ENCODE data around the gene LGALS9.

Gene LGALS9

DNA sequence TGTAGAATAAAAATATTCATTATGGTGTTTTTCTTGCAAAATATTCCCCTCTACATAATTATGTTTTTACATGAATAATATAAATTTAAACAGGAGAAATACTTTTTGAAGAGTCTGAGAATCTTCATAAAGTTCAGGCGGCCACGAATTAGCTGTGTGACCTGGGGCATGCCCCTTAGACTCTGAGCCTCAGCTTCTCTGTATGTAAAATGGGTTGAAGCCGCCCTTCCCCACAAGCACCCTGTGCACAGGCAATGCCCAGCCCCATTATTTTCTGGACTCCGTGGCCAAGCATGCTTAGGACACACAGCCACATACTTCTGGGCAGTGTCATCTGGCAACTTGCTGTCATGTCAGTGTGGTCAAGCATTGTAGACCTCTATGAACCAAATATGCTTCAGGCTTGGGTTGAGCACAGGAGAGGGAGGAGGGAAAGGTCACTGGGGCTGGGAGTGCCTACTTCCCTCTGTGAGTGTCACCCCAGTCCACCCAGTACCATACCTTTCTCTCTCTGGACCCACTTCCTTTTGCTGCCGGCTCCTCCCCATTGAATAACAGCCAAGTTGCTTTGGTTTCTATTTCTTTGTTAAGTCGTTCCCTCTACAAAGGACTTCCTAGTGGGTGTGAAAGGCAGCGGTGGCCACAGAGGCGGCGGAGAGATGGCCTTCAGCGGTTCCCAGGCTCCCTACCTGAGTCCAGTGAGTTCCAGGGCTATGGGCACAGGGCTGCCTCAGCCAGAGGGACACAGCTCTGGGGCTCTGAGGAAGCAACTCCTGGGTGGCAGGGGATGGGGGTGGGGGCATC, at the start of gene LGALS9:
LGALS9 (plus strand) TSS at position 582 of the 804 bp plus-strand sequence; CDS start at position 660, 78 bp downstream.
- peak; percentile 76 for DNase-seq

DNA sequence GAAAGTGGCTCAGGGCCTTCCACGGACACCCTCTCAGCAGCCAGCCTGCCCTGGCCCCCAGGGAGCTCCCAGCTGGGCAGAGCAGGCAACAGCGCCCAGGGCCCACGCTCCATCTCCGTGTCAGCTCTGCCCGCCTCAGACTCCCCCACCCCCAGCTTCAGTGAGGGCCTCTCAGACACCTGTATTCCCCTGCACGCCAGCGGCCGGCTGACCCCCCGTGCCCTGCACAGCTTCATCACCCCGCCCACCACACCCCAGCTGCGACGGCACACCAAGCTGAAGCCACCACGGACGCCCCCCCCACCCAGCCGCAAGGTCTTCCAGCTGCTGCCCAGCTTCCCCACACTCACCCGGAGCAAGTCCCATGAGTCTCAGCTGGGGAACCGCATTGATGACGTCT, 48.3 kb upstream of the LGALS9 start:
- peak; percentile 38 for DNase-seq

DNA sequence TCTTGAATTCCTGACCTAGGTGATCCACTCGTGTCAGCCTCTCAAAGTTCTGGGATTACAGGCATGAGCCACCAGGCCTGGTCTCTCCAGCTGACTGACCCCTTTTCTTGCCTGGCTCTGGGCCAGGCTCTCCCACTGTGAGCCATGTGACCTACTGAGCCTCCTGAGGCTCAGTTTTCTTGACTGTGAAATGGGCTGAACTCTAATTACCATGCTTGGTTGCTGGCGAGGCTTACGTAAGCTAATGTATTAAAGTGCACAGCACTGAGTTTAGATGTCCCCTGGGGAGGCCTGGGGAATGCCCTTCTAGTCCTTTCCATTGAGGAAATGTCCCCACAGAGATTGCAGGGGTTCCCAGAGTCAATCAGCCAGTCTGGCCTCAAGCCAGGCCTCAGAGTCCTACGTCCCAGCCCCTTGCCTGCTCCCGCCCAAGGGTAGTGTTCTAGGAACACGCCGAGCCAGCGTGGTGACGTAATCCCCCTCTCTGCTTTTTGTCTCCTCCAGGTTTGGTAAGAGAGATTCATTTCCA, 45.8 kb upstream of the LGALS9 start:
- DNase-seq = no peak

DNA sequence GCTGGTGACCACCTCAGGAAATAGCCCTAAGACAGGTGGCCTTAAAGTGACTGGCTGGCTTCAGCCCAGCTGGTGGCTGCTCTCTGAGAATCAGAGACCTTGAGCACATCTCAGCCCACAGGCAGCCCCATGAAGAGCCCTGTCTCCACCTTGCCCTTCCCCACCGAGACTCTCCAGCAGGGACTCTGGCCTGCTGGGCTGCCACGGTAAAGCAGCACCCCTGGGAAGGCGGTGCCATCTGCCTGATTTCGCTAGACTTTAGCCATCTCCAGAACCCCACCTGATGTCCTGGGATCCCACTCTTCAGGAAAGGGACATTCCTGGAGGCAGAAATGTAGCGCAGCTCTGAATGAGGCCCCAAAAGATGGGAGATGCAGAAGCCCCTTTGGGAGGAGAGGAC, 45.2 kb upstream of the LGALS9 start:
- DNase-seq = no peak

DNA sequence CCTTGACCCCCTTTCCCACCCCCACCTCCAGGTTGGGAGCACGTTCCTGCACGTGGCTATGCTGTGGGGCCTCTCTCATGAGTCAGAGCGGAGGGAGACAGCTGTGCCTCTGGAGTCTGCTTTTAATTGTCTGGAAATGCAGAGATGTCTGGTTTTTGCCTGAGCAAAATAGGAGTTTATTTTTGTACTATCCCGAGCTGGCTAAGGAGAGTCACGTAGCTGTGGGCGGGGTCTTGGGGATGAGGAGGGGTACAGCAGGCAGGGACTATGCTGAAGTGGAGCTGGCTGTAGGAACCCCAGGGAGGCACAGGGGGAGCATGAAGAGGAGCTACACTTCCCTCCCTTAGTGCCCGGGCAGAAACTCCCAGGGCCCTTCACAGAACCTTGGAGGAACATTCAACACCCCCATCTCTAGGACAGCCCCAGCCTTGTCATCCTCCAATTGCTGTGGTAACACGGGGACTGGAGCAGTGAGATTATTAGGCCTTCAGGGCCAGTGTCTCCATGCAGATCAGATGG, 44.7 kb upstream of the LGALS9 start:
- DNase-seq = peak; percentile 91

DNA sequence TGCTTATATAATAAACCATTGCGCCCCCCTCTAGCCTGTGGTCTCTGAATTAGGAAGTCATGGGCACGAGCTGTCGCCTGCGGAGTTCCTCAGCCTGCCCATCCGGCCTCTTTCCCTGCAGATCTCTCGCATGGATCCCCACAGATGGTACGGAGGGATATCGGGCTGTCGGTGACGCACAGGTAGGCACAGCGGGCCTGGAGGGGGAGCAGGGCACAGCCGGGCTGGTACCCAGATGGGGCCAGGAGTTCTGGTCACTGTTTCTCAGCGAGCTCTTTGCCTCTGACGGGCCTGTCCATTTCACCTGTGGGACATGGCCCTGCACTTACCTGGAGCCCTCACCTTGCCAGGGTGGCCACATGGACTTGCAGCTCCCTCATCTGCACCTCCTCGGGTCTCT, 42.6 kb upstream of the LGALS9 start:
- DNase-seq = no peak

DNA sequence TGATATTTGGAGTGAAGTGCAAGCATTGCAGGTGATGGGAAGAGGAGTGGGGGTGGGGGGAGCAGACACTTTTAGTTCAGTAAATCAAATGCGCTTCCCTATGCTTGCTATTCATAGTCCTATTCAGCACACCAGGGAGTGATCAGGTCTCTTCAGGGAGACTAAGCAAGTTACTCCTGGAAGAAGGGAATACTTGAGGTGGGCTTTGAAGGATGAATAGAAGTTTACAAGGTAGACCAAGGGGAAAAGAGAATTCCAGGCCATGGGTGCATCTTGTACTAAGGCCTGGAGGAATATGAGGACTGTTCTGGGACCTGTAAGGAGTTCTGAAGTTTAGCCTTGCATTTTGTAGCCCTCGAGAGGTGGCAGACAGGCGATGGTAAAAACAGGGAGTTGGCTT, 40.1 kb upstream of the LGALS9 start:
- no peak for DNase-seq

DNA sequence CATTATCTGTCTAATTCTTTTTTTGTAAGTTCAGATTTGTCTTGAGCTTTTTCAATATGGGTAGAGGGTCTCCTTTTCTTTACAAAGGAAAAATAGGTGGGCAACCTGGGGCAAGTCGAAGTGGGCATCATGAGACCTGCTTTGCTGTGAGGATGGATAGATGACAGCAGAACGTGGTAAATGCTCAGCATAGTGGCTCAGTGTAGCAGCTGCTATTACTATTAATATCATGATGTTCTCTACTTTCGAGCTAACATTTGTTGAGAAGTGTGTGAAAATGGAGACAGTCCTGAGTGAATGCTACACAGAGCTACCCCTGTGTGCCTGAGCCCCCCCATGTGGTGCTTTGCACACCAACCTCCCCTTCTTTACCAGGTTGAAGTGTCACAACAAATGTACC, 39.0 kb upstream of the LGALS9 start:
- no peak for DNase-seq

DNA sequence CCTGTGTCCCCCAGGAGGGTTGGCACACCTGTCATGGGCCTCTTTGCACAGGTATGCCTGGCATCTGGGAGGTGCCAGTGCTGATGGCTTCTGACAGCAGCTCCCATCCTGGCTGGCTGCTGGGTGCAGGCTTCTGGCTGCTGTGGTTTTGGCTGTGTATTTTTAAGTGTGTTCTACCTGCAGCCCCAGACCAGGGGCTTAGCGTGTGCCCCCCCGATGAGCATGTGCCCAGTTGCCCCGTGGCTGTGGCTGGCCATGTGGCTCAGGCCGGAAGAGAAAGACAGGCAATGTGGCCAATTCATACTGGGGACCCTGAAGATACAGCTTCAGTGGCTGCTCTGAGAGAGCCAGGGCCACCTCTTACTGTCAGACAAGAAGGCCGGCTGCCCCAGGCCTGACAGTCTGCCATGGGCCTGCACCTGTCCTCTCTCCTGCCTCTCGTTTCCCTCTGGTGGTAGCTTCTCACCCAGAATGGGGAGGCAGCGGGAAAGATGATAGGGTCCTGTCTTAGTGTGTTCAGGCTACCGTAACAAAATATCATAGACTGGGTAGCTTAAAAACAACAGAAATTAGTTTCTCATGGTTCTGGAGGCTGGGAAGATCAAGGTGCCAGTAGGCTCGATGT, 37.6 kb upstream of the LGALS9 start:
- no peak for DNase-seq

DNA sequence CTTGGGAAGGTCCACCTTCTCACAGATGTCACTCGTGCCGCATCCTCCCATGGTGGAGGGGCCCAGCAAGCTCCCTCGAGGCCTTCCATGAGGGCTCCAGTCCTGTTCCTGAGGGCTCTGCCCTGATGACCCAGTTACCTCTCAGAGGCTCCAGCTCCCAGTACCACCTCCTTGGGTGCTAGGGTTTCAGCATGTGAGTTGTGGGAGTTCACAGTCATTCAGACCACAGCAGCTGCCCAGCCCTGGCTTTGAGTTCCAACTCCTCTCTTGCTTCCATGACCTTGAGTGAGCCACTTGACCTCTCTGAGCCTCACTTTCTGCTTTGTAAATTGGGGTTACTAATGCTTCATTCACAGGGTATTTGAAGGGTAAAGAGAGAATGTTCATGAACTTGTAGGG, 37.1 kb upstream of the LGALS9 start:
- no peak for DNase-seq

DNA sequence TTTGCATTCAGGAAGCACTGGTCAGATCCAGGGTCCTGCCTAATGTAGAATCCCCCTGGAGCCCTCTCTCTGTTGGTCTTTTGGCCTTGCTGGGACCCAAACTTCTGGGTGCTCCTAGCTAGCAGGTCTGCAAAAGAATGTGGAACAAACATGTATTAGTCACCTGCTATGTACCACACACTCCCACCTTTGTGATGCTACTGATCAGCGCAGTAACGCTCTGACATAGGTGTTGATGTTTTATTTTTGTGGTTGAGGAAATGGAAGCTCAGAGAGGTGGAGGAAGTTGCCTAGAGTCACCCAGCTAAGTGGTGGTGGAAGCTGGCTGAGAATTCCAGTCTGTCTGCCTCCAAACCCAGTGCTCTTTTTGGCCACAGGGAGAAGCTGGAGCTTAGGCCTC, 35.8 kb upstream of the LGALS9 start:
- no peak for DNase-seq

DNA sequence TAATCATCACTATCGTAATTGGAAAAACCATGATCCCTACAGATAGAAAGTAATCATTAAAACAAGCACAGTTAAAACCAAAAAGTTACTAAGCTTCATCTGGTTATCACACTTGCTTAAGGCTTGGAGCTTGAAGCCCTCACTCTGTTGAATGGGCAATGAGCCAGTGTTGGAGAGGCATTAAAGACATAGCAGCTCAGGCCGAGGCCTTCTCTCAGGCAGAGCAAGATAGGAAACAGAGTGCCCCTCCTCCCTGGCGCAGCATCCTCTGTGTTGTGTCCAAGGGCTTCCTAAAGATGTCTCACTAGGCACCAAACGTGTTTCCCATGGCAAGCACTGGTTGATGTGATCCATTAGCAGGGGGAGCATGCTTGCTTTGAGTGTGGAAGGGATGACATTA, 34.9 kb upstream of the LGALS9 start:
- DNase-seq = peak; percentile 90

DNA sequence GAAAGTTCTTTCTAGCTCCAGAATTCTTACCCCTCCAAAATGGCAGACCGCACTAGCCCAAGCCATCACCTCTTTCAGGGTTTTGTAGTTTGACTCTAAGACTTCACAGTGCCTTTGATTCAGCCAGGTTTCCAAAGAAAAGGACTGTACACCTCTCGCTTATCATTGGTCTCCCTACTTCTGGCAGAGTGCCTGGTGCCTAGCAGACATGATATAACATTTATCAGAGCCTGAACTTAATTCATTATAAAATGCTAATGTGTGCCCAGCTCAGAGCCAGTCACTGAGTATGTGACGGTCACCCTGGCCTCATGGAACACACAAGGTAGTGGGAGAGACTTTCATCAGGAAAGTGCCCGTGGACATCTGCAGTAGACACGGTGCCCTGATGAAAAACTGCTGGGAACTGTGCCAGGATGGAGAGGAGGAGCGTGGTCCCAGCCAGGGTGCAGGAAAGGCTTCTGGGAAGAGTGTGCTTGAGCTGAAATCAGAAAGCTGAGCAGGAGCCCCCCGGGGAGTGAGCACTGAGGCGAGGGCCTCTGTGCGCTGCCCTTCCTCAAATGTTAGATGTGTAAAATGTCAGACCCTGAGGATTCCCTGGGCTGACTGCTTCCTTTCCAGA, 34.3 kb upstream of the LGALS9 start:
- peak; percentile 84 for DNase-seq

DNA sequence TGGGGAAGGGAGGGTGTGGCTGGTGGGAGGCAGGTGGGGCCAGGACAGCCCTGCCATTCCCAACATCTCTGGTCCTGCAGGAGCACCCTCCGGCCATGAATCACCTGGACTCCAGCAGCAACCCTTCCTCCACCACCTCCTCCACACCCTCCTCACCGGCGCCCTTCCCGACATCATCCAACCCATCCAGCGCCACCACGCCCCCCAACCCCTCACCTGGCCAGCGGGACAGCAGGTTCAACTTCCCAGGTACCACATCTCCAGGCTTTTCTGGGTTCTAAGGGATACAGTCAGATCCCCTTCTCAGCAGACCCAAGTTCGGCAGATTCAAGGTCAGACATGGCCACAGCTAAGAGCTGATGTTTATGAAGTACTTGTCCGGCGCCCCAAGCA, 33.8 kb upstream of the LGALS9 start:
- no peak for DNase-seq

DNA sequence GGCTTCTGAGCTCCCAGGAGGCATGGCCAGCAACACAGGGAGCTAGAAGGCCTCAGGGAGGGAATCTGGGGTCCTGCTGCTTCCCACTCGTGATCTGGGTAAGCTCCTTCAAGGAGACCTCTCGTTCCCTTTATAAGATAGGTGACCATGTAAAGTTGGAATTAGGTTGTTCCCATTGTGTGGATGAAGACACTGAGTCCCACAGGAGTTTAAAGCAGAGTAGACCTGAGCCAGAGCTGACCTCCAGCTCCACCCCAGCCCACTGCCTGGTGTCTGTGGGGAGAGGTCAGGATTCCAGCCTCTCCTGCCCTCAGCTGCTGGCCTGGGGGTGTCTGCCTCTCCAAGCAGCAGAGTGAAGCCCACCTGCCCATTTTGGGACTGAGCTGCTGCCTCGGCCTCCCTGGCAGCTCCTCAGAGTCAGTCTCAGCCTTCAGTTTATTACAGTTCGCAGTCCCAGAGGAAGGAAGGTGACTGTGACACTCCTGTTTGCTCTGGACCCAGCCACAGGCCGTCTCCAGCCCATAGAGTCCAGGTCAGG, 33.1 kb upstream of the LGALS9 start:
- no peak for DNase-seq

DNA sequence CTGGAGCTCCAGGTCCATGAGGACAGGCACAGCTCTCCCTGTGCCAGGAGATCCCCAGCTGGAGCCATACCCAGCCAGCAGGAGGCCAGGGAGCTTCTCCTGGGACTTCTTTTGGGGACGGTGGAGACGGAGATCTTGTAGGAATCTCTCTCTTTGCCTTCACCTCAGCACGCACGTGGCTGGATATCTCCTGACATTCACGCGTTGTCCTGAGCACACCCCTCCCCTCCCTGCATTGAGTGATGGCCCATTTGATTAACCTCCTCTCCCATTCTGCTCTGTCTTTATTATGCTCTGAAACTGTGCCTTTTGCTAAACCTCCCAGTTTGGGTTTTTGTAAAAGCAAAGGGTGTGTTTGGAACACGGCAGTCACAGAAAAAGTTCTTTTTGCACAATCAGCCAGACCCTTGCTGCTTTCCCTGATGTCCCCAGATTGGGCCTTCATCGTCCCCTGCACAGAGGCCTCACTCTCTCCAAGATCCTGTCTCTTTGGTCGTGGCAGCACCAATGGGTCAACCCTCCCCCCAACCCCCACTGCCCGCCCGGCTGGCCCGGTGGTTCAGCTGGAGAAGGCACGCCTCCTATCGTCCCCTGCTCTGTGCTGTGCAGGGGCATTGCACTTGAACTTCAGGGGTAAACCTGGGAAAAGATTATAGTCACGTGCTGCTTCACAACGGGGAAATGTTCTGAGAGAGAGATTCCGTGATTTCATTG, 32.5 kb upstream of the LGALS9 start:
- peak; percentile 36 for DNase-seq

DNA sequence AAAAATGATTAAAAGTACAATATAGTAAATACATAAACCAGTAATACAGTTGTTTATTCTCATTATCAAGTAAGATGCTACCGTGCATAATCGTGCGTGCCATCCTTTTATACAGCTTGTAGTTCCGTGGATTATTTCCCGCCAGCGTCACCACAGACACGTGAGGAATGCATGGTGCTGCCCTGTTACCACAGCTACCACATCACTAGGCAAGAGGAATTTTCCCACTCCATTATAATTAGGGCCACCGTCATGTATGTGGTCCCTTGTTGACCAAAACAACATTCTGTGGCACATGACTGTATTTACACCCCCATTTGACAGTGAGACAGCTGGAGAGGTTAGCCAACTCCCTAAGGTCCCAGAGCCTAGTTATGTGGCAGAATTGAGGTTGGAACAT, 30.5 kb upstream of the LGALS9 start:
- DNase-seq = no peak

DNA sequence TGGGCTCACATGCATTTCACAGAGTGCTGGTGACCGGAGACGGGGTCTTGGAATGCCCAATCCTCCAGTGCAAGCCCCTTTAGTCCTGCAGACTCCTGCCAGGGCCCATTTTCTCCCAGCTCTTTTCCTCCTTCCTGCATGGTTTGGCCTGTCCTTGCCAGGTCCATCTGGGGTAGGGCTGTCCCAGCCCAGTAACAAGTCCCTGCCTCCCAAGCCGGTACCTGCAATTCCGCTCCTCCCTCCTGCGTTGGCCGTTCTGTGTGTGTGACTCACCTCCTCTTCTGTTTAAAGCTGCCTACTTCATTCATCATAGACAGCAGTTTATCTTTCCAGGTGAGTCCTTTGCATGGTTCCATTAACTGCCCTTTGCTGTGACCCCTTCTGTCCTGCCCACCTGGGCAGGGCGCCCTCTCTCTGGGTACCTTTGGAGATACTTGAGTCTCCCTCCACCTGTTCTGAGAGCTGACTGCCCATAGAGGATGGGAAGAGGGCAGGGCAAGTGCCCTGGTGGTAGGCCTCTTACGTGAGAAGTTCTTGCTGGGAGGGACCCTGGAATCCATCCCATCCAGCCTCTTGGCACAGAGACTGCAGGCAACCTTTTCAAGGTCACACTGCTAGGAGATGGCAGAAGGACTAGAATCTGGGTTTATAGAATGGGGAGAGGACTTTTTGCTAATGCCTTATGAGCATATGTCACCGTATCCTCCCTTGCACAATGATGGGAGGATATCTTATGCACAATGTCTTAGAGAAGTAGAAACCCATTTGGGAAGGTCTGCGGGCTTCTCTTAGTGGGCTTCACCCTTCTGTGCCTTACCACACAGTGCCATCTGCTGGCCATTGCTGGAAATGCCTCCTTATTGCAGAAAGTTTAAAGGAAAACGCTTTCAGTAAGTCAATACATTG, 29.7 kb upstream of the LGALS9 start:
- DNase-seq = peak; percentile 94

DNA sequence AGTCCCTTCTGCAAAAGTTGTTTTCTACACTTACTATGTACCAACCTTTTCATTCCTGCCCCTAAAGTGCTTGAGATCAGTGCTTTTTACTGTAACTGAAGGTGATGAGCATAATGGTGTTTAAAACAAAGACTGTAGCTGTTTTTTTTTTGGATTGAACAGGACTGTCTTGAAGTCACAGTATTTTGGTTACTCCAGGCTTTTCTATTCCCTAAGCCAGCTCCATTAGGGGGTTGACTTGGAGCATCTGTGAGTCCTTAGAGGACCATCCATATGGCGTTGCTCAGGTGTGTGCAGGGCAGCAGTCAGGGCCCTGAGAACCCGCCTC, 29.0 kb upstream of the LGALS9 start:
- no peak for DNase-seq

DNA sequence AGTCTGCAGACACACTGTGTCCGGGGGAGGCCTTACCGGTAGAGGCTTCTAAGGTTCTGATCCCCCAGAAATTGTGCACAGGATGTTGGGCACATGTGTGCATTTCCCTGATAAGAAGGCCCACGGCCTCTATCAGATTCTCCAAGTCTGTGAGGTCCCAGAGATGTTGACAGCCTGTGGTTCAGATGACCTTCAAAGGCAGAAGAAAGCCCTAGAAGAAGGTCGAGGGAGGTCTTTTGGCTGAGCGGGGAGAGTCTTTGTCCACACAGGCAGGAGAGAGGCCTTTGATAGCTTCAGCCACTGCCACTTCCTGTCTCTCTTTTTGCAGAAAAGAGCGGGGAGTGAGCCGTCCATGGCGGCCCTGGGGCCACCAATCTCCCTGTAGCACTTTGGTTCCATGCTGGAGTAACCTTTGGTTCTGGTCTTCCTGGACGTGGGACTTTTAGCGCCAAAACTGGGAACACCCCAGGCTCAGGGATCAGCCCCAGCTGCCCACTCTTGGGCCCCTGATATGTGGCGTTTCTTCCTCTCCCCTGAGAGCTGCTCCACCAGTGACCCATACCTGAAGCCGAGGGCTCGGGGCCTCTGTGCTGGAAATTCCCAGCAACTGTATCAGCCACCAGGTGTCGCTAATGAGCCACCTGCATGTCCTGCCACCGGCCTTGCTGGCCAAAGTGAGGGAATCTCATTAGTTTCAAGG, 28.1 kb upstream of the LGALS9 start:
- peak; percentile 95 for DNase-seq

DNA sequence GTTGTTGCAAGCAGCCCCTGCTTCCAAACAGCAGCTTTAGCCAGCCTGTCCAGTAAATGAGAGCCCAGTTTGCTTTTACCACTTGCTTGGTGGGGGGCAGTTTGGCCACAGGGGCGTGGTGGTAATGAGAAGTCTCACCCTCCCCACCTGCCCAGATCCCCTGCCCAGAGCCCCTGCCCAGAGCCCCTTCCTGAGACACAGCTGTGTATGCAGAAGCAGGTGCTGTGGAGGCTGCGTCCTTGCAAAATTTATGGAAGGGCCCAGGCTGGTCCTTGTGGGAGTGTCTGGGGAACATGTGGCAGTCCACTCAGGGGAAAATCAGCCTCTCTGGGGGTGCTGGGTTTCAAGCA, 27.6 kb upstream of the LGALS9 start:
- DNase-seq = no peak
